ENCODE data around the gene KDM7A.

- no peak for TF ChIP-seq CTCF (IDR thresholded peaks at IDR 0.05)
- no peak for TF ChIP-seq ZFX (IDR thresholded peaks at IDR 0.05; ENCODE audit: borderline replicate concordance)
These were observed 31.1 kb downstream of the KDM7A start for GRCh38 chr7:140145709-140146108.

Measured in 22Rv1 (cell line).